Endothelial cell of umbilical vein (primary cell): Measurements from ENCODE around the gene LIMK2. TPM values are rescaled to one million over a fixed set of nuclear protein-coding genes. Genes with fewer than 3 reads are reported as not detected.

Experiments used
- BruUV-seq: library from RNA; stranded (reverse); fragments of 400-500 nt; replicated peaks from 2 replicates; lab custom pipeline; 2021; lab: Mats Ljungman, UMichigan
- CTCF ChIA-PET: fragments of 300-600, 350-600 bp; sonication (Branson Sonifier 250); formaldehyde crosslinking; loops from one replicate; lab custom pipeline; 2021; ENCODE audit warnings: antibody characterized with exemption, inconsistent platforms; lab: Charles Lee
- POLR2A ChIA-PET: fragments of 300-600, 350-600 bp; sonication (Branson Sonifier 250); formaldehyde crosslinking; loops from one replicate; lab custom pipeline; 2021; ENCODE audit warnings: antibody characterized with exemption, inconsistent platforms; lab: Charles Lee
- DNase-seq: peaks from one replicate; pipeline ENCODE4 v3.0.0-alpha.2; 2011; ENCODE audit warnings: low read depth, low spot score
- FAIRE-seq: peaks from 2 replicates; lab custom pipeline; 2011; peaks lifted over from hg19 to GRCh38; lab: Jason Lieb, UNC
- H2AFZ ChIP-seq: 2 replicates; pipeline ENCODE4 v1.6.0; 2012; ENCODE audit warnings: low read depth, low read length, control low read depth, inconsistent platforms
- H3K27ac ChIP-seq: 2 replicates; pipeline ENCODE4 v1.5.1; 2011; ENCODE audit warnings: low read depth, mild to moderate bottlenecking, control low read depth, low read length, moderate library complexity; ENCODE audit not compliant: insufficient read depth
- H3K27me3 ChIP-seq, 2 experiments: 2 replicates each; pipeline versions ENCODE4 v1.6.0 to v1.6.1; 2011; ENCODE audit warnings: low read length in 2 of 2, mixed read lengths in 1 of 2; ENCODE audit not compliant: control insufficient read depth in 2 of 2, insufficient read depth in 2 of 2
- H3K36me3 ChIP-seq, 2 experiments: 2 replicates in 1 of 2; 3 replicates in 1 of 2; pipeline ENCODE4 v1.5.1; 2011; ENCODE audit warnings: low read length in 2 of 2, mild to moderate bottlenecking in 1 of 2, moderate library complexity in 1 of 2; ENCODE audit not compliant: control insufficient read depth in 2 of 2, insufficient read depth in 2 of 2; ENCODE audit errors: extremely low read depth in 1 of 2
- H3K4me1 ChIP-seq: 3 replicates; pipeline ENCODE4 v1.5.1; 2011; ENCODE audit warnings: mild to moderate bottlenecking, low read length; ENCODE audit not compliant: control insufficient read depth, insufficient read depth; ENCODE audit errors: extremely low read depth
- H3K4me2 ChIP-seq: 2 replicates; pipeline ENCODE4 v1.6.1; 2011; ENCODE audit warnings: low read length, control low read depth, mixed read lengths; ENCODE audit not compliant: insufficient read depth
- H3K4me3 ChIP-seq, 3 experiments: fragments of 200-600 bp in 1 of 3; sonication (generic), shearing (Covaris generic) in 1 of 3; replicated peaks in 1 of 3; 2 replicates each; pipeline ENCODE4 v1.5.1; 2011 to 2016; ENCODE audit warnings: control low read depth in 3 of 3, low read length in 3 of 3, mild to moderate bottlenecking in 2 of 3, inconsistent platforms in 1 of 3, low read depth in 1 of 3, moderate library complexity in 1 of 3; ENCODE audit not compliant: insufficient read depth in 1 of 3
- H3K79me2 ChIP-seq: 2 replicates; pipeline ENCODE4 v1.6.0; 2012; ENCODE audit warnings: low read length, inconsistent platforms; ENCODE audit not compliant: control insufficient read depth, insufficient read depth
- H3K9ac ChIP-seq: replicated peaks from 2 replicates; pipeline ENCODE3; 2011; ENCODE audit warnings: low read length, control low read depth; ENCODE audit not compliant: insufficient read depth; ENCODE audit errors: extremely low read depth
- H3K9me1 ChIP-seq: replicated peaks from 3 replicates; pipeline ENCODE4 v1.6.0; 2011; ENCODE audit warnings: mild to moderate bottlenecking, low read length; ENCODE audit not compliant: control insufficient read depth, insufficient read depth; ENCODE audit errors: extremely low read depth
- H3K9me3 ChIP-seq: replicated peaks from 2 replicates; pipeline ENCODE4 v1.5.1; 2012; ENCODE audit warnings: low read length, inconsistent platforms; ENCODE audit not compliant: control insufficient read depth, insufficient read depth
- H4K20me1 ChIP-seq: replicated peaks from 2 replicates; pipeline ENCODE3; 2011; ENCODE audit warnings: mild to moderate bottlenecking, low read length; ENCODE audit not compliant: control insufficient read depth, insufficient read depth; ENCODE audit errors: extremely low read depth
- CTCF ChIP-seq, 2 donors: IDR thresholded peaks; 1 replicate in 1 of 2; 2 replicates in 1 of 2; pipeline ENCODE4 v1.5.1; 2011; ENCODE audit warnings: low read length in 2 of 2, mild to moderate bottlenecking in 2 of 2, moderate library complexity in 2 of 2, control low read depth in 1 of 2, inconsistent platforms in 1 of 2, low read depth in 1 of 2; ENCODE audit not compliant: insufficient read depth in 1 of 2; ENCODE audit errors: extremely low read depth in 1 of 2
- EZH2 ChIP-seq: IDR thresholded peaks from 2 replicates; pipeline ENCODE4 v1.6.1; 2012; ENCODE audit warnings: borderline replicate concordance, low read depth, mild to moderate bottlenecking, moderate library complexity, low read length, inconsistent platforms; ENCODE audit not compliant: severe bottlenecking
- FOS ChIP-seq: IDR thresholded peaks from 2 replicates; pipeline ENCODE4 v1.6.1; 2011; ENCODE audit warnings: mild to moderate bottlenecking, low read length, moderate library complexity, borderline replicate concordance; ENCODE audit not compliant: insufficient read depth
- GATA2 ChIP-seq: IDR thresholded peaks from 2 replicates; pipeline ENCODE4 v1.7.0; 2011; ENCODE audit warnings: low read depth, mild to moderate bottlenecking, moderate library complexity, mixed read lengths, low read length; ENCODE audit not compliant: insufficient read length, insufficient read depth
- JUN ChIP-seq: IDR thresholded peaks from 2 replicates; pipeline ENCODE4 v1.6.1; 2011; ENCODE audit warnings: borderline replicate concordance, low read depth; ENCODE audit not compliant: insufficient read length, insufficient read depth
- MYC ChIP-seq: IDR thresholded peaks from one replicate; pipeline ENCODE4 v1.6.1; 2011; ENCODE audit warnings: mild to moderate bottlenecking, low read depth, low read length
- POLR2A ChIP-seq: IDR thresholded peaks from 2 replicates; pipeline ENCODE4 v1.6.1; 2012; ENCODE audit warnings: low read depth, mild to moderate bottlenecking, control low read depth, low read length
- POLR2AphosphoS5 ChIP-seq: IDR thresholded peaks from 2 replicates; pipeline ENCODE4 v1.6.1; 2012; ENCODE audit warnings: low read depth, mild to moderate bottlenecking, control low read depth, low read length, moderate library complexity; ENCODE audit not compliant: insufficient read depth
- dilution Hi-C: fragments of 300-500 bp; cut with MboI; formaldehyde crosslinking; loops from one replicate; pipeline ENCODE4 v1.15.0; 2019; ENCODE audit warnings: low sequenced_read_pairs; ENCODE audit not compliant: extremely low pct_ligation_motif_present
- intact Hi-C: fragments of 100-400 bp; cut with micrococcal nuclease; formaldehyde crosslinking; loops from one replicate; pipeline ENCODE4 v1.10.0; 2022
- polyA plus RNA-seq, 4 experiments: library from polyadenylated mRNA; depleted of rRNA in 3 of 4; stranded (reverse) in 3 of 4; unstranded in 1 of 4; fragments of >200 nt; gene quantifications; 2 replicates each; pipeline versions ENCODE4 v1.2.1 to v1.2.3, GENCODE V29; 2011 to 2012; ENCODE audit warnings: missing spikeins in 1 of 4
- total RNA-seq: library from RNA; stranded (reverse); gene quantifications from 2 replicates; pipeline ENCODE4 v1.2.3, GENCODE V29; 2021

LIMK2 gene
- total and polyA plus RNA-seq, 2 donors (not counting 3 experiments of a cell fraction or from before 2014, with no cell fraction given): 23.2 to 76.7 TPM

- DNase-seq: no peak
- Histone ChIP-seq H3K4me3 (no peak overlapping the region), H3K4me2 (no peak overlapping the region), H3K9me3 (no peaks in the 10 kb centered on the region), H3K9me1 (no peaks in the 10 kb centered on the region), H3K36me3 (peaks cover 25 to 45% of the 10 kb centered on the region in 2 experiments), H3K27ac (no peak overlapping the region), H2AFZ (no peak overlapping the region), H3K4me1 (no peaks in the 10 kb centered on the region), H3K9ac (no peak overlapping the region), H4K20me1 (no peaks in the 10 kb centered on the region), H3K79me2 (no peaks in the 10 kb centered on the region), H3K27me3 (no peaks in the 10 kb centered on the region)
- intact Hi-C loops: no loop called here
- no peak for TF ChIP-seq JUN
- TF ChIP-seq CTCF (IDR thresholded peaks at IDR 0.05; ENCODE audit: extremely low read depth in 1 of 2, insufficient read depth in 1 of 2, low read depth in 1 of 2, low read length in 2 of 2): no peak
- no peak for TF ChIP-seq MYC
- TF ChIP-seq GATA2: no peak
- TF ChIP-seq POLR2AphosphoS5: no peak
- TF ChIP-seq EZH2: no peak
- TF ChIP-seq FOS: no peak
- no peak for TF ChIP-seq POLR2A
- dilution Hi-C loops: no loop called here
- FAIRE-seq: no peak
- ChIA-PET CTCF (interaction anchor here (1.0 to 2.1 kb wide), 3 partner anchors 10 to 33 kb away, joined by 3 to 4 read pairs (median 4); no protein-coding TSS in a partner anchor), POLR2A (no interaction called here)
- BruUV-seq: no TSS peak
These were observed 56.2 kb downstream of the LIMK2 start for GRCh38 chr22:31268281-31268680.
